MCF 10A (cell line): Measurements from ENCODE around the gene ATP1B1. TPM values are rescaled to one million over a fixed set of nuclear protein-coding genes. Genes with fewer than 3 reads are reported as not detected.

ENCODE experiments used
- BruUV-seq: library from RNA; stranded (reverse); fragments of 400-500 nt; replicated peaks from 2 replicates; lab custom pipeline; 2021; lab: Mats Ljungman, UMichigan
- CTCF ChIA-PET: fragments of 300-600 bp; sonication (Branson Sonifier 250); formaldehyde crosslinking; extraction: SDS; loops from one replicate; lab custom pipeline; 2021; ENCODE audit warnings: antibody characterized with exemption, inconsistent platforms; lab: Yijun Ruan, JAX
- POLR2A ChIA-PET: fragments of 300-600, 350-650 bp; sonication (Branson Sonifier 250); formaldehyde crosslinking; extraction: SDS; loops from one replicate; lab custom pipeline; 2020; ENCODE audit warnings: antibody characterized with exemption, inconsistent platforms; lab: Yijun Ruan, JAX
- DNase-seq: peaks from one replicate; pipeline ENCODE4 v3.0.0-alpha.2; 2018; ENCODE audit not compliant: unreplicated experiment
- H3K27ac Mint-ChIP-seq: one replicate; pipeline ENCODE4 v1.8.0; 2022; ENCODE audit warnings: mild to moderate bottlenecking, low read depth, mixed read lengths; ENCODE audit not compliant: unreplicated experiment
- H3K27me3 Mint-ChIP-seq: one replicate; pipeline ENCODE4 v1.8.0; 2022; ENCODE audit warnings: mixed read lengths; ENCODE audit not compliant: insufficient read depth, unreplicated experiment
- H3K36me3 Mint-ChIP-seq: one replicate; pipeline ENCODE4 v1.8.0; 2022; ENCODE audit warnings: mild to moderate bottlenecking, moderate library complexity, mixed read lengths; ENCODE audit not compliant: insufficient read depth, unreplicated experiment
- H3K4me1 Mint-ChIP-seq: one replicate; pipeline ENCODE4 v1.8.0; 2022; ENCODE audit warnings: mixed read lengths; ENCODE audit not compliant: insufficient read depth, unreplicated experiment
- H3K4me3 Mint-ChIP-seq: one replicate; pipeline ENCODE4 v1.8.0; 2022; ENCODE audit warnings: mild to moderate bottlenecking, moderate library complexity, mixed read lengths; ENCODE audit not compliant: unreplicated experiment
- H3K9me3 Mint-ChIP-seq: one replicate; pipeline ENCODE4 v1.8.0; 2022; ENCODE audit warnings: mixed read lengths; ENCODE audit not compliant: unreplicated experiment
- intact Hi-C: fragments of 100-400 bp; cut with micrococcal nuclease; formaldehyde crosslinking; loops from 2 replicates; pipeline ENCODE4 v1.14.1; 2022
- total RNA-seq: library from RNA; stranded (reverse); gene quantifications from 2 replicates; pipeline ENCODE4 v1.2.3, GENCODE V29; 2022
- TF ChIP-seq, protein P1 (sequence below): fragments of 200-600 bp; IDR thresholded peaks from one replicate; pipeline ENCODE4 v1.8.0; 2022; ENCODE audit warnings: antibody characterized with exemption, mild to moderate bottlenecking; ENCODE audit not compliant: unreplicated experiment

Gene ATP1B1
- total RNA-seq, 1 experiment from 2014 or later: 20.0 TPM

DNA sequence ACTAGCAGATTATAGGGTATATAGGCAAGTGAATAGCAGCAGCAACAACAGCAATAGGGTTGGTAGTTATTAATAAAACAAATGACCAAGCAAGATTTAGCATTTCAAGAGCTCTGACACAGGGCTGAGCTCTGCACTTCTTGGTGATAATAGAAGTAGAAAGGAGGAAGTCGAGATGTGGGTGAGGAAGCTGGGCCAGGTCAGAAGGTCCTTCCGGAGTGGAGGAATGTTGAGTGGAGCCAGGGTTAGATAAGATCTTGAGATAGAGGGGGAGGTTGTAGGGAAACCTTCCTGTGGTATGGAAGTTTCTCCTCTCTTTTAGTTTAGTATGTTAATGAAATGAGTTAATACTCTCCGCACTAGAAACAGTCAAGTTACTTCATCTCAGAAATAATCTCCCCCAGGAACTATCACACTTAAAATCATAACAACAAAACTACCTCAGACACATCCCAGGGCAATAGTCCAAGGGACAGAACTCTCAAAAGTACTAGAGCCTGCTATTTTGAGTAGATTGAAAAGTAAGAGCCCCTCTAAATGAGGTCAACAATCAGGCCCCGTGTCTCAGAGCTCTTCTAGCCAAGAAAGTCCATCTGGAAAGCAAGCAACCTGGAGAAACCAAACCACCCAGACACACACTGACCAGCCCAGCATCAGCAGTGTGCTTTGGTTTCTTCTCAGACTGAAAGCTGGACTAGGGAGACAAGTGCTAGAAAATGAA, 45.4 kb upstream of the ATP1B1 start:
- ChIA-PET CTCF (interaction anchor here (0.5 to 2.0 kb wide), 12 partner anchors 13 to 939 kb away, joined by 3 to 9 read pairs (median 4); partner anchors contain the start of gene ATP1B1), POLR2A (interaction anchor here (0.6 to 6.4 kb wide), 11 partner anchors 10 to 432 kb away, joined by 3 to 51 read pairs (median 7); partner anchors contain the start of genes ATP1B1, BLZF1 and NME7)
- intact Hi-C loops: loop anchor here (2.0 kb wide), 1 partner anchor 48 kb away; no protein-coding TSS in a partner anchor
- TF ChIP-seq, protein P1, sequence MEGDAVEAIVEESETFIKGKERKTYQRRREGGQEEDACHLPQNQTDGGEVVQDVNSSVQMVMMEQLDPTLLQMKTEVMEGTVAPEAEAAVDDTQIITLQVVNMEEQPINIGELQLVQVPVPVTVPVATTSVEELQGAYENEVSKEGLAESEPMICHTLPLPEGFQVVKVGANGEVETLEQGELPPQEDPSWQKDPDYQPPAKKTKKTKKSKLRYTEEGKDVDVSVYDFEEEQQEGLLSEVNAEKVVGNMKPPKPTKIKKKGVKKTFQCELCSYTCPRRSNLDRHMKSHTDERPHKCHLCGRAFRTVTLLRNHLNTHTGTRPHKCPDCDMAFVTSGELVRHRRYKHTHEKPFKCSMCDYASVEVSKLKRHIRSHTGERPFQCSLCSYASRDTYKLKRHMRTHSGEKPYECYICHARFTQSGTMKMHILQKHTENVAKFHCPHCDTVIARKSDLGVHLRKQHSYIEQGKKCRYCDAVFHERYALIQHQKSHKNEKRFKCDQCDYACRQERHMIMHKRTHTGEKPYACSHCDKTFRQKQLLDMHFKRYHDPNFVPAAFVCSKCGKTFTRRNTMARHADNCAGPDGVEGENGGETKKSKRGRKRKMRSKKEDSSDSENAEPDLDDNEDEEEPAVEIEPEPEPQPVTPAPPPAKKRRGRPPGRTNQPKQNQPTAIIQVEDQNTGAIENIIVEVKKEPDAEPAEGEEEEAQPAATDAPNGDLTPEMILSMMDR: no peak
- DNase-seq: no peak
- peaks cover 23% of the 10 kb centered on the region for H3K4me1 Mint-ChIP-seq
- no peaks in the 10 kb centered on the region for H3K36me3 Mint-ChIP-seq
- no peaks in the 10 kb centered on the region for H3K9me3 Mint-ChIP-seq
- H3K27me3 Mint-ChIP-seq: no peaks in the 10 kb centered on the region
- H3K4me3 Mint-ChIP-seq: no peak overlapping the region
- BruUV-seq: no TSS peak
- peak overlapping the region; percentile 79 for H3K27ac Mint-ChIP-seq

DNA sequence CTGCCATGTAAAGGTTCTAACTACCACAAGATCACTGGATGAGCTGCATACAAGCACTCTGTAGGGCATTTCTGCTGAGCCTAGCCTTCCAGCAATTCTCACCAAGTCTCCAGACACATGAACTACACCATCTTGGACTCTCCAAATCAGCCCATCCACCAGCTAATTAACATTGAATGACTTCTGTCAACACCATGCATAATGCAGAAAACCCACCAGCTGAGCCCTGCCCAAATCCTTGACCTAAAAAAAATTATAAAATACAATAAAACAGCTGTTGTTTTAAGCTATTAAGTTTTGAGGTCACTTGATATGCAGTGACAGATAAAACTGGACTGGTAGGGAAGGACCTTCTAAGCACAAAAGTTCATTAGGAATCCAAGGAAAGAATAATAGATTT, 44.3 kb upstream of the ATP1B1 start:
- TF ChIP-seq, protein P1: no peak
- no peaks in the 10 kb centered on the region for H3K9me3 Mint-ChIP-seq
- no peaks in the 10 kb centered on the region for H3K27me3 Mint-ChIP-seq
- no peak overlapping the region for H3K4me3 Mint-ChIP-seq
- BruUV-seq: no TSS peak
- intact Hi-C loops: no loop called here
- ChIA-PET CTCF (interaction anchor here (0.6 to 1.5 kb wide), 8 partner anchors 8 to 820 kb away, joined by 3 to 5 read pairs (median 3); partner anchors contain the start of gene ATP1B1), POLR2A (interaction anchor here (2.5 to 6.4 kb wide), 2 partner anchors 42 to 47 kb away, joined by 8 to 51 read pairs; partner anchors contain the start of gene ATP1B1)
- H3K4me1 Mint-ChIP-seq: peaks cover 23% of the 10 kb centered on the region
- H3K36me3 Mint-ChIP-seq: no peaks in the 10 kb centered on the region
- no peak for DNase-seq
- no peak overlapping the region for H3K27ac Mint-ChIP-seq

DNA sequence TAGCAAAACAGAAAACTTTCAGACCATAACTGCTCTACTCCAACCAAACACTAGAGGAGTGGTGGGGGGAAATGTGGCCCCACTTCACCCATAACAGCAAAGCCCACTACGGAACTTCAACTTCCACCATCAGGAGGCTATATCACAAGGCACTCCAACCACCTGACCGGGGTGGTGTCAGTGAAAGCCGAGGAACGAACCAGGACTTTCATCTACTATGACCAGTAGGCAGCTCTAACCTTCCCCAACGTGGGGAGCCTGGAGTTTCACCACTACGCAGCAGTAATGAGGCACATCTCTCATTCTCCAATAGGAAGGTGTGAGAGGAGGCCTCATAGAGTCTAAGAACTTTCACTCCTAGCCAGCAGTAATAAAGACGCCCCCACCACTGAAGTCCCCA, 42.4 kb upstream of the ATP1B1 start:
- ChIA-PET CTCF (interaction anchor here (0.8 to 1.2 kb wide), 2 partner anchors 14 to 283 kb away, joined by 3 to 4 read pairs; no protein-coding TSS in a partner anchor), POLR2A (no interaction called here)
- no peak overlapping the region for H3K4me3 Mint-ChIP-seq
- H3K27me3 Mint-ChIP-seq: no peaks in the 10 kb centered on the region
- TF ChIP-seq, protein P1: no peak
- no peaks in the 10 kb centered on the region for H3K9me3 Mint-ChIP-seq
- BruUV-seq: no TSS peak
- no peaks in the 10 kb centered on the region for H3K36me3 Mint-ChIP-seq
- peaks cover 22% of the 10 kb centered on the region for H3K4me1 Mint-ChIP-seq
- no peak overlapping the region for H3K27ac Mint-ChIP-seq
- intact Hi-C loops: no loop called here
- no peak for DNase-seq

DNA sequence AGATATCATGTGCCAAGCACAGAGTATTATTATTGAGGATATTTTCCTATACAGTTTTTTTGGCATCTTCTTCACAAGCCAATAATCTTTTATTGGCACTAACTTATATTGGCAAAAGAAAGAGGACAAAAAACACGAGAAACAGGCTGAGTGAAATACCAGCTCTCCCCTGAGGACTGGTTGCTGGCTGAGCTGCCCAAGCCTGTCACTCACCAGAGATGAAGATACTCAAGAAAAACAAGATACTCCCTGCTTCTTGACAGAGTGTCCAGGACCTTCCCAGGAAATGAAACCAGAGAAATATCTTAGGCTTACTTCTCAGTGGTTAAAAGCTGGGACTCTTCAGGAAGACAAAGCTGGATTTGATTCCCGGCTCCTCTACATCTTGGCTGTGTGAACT, 35.9 kb upstream of the ATP1B1 start:
- intact Hi-C loops: no loop called here
- no peak for DNase-seq
- CTCF ChIA-PET: interaction anchor here (0.7 to 2.1 kb wide), 4 partner anchors 8 to 20 kb away, joined by 3 to 11 read pairs (median 4); no protein-coding TSS in a partner anchor
- Mint-ChIP-seq H3K9me3 (no peaks in the 10 kb centered on the region), H3K36me3 (no peaks in the 10 kb centered on the region), H3K4me3 (no peak overlapping the region), H3K27ac (no peak overlapping the region), H3K27me3 (no peaks in the 10 kb centered on the region), H3K4me1 (no peaks in the 10 kb centered on the region)
- BruUV-seq: no TSS peak
- POLR2A ChIA-PET: interaction anchor here (1.2 to 1.3 kb wide), 2 partner anchors 10 to 12 kb away, joined by 3 to 8 read pairs; no protein-coding TSS in a partner anchor
- TF ChIP-seq, protein P1: no peak
